Renal pelvis (tissue), 4 donors: ENCODE data around the gene RHOU. TPM values are rescaled to one million over a fixed set of nuclear protein-coding genes. Genes with fewer than 3 reads are reported as not detected.

ENCODE experiments used
- DNase-seq: peaks from one replicate; pipeline ENCODE4 v3.0.0-alpha.2; 2013
- polyA plus RNA-seq, 3 donors: library from polyadenylated mRNA; unstranded; fragments of 120-200 nt; gene quantifications; one replicate each; pipeline ENCODE4 v1.2.1, GENCODE V29; 2013; ENCODE audit not compliant: insufficient read length in 3 of 3

Gene RHOU
- polyA plus RNA-seq, 3 donors = 15.9 to 16.5 (median 16.0) TPM

DNA sequence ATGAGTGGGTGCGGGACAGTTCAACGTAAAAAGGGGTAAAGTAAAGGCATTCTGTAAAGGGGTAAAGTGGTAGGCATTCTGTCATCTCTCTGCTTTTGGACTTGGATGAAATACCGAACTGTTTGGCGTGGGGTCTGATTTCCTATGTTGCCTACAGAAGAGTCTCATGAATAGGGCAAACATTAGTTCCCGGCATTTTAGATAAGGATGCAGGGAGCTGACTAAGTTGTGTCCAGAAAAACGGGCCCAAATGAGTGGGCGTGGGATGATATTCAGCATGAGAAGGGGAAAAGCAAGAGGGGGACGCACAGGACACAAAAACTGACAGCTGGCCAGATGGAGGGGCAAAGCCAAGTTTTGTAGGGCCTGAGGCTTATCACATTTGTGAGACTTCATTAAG, 2.9 kb upstream of the RHOU start:
- DNase-seq = no peak

DNA sequence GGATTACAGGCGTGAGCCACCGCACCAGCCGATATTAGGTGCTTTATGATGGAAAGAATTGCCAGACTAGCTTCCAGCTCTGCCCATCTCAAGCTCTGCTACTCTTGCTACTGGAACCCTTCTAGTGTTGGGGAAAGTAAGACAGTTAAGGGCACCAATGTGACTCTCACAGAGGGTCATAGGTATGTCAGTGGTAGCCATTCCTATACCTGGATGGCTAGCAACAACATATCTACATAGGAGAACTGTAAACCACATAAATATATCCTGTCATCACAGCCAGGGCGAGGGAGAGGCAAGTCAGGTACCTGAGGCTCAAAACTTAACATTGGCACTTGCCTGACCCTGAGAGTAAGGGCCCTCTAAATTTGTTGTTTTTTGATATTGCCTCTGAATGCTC, 1.7 kb upstream of the RHOU start:
- no peak for DNase-seq

DNA sequence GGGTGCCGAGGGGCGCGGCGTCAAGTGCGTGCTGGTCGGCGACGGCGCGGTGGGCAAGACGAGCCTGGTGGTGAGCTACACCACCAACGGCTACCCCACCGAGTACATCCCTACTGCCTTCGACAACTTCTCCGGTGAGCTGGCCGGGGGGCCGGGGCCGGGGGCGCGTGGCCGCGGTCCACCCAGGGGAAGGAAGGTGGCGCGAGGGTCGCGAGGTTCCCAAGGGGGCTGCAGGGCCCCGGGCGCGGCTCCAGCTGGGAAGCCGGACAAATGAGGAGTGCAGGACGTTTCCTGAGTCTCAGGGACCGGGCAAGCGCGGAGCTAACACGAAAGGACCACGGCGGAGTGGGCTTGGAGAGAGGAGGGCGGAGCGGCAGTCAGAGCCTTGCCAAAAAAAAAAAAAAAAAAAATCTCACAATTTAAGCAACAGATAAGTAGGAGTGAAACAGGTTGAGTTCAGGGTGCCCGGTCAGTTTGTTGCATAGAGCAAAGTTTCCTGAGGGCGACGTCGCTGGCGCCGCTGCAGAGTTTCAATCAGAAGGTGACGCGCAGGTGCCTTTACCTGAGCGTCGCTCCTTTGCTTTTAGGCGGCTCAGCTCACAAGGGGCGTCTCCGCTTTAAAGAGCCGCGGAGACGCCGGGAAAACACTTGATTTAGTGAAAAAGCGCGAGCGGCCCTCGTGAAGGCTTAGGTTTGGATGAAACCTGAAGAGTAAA, 750 bp downstream of the RHOU start:
- no peak for DNase-seq

DNA sequence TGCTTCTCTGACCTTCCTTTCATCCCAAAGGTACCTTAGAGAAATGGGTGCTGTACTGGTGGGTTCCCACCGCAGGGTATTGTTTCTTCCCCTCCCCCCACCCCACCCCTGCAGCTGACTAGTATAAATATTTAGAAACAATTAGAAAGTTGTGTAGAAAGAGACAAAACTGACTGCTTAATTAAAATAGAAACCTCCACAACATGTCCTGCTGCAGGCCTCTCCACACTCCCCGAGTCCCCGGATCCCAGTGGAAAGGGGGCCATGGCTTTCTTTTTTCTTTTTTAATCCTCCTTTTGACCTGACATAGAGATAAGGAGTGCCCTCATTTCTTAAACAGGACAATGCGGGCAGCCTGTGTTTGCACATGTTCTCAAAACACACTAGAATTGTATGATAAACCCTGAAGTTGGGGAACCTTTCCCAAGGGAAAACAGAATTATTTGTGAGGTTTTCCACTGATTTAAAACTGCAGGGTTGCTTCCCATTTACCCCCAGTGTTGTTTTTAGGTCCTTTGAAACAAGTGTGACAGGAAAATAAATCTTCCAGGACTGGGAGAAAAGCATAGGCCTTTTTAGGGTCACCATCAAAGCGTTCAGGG, 1.7 kb downstream of the RHOU start:
- no peak for DNase-seq

DNA sequence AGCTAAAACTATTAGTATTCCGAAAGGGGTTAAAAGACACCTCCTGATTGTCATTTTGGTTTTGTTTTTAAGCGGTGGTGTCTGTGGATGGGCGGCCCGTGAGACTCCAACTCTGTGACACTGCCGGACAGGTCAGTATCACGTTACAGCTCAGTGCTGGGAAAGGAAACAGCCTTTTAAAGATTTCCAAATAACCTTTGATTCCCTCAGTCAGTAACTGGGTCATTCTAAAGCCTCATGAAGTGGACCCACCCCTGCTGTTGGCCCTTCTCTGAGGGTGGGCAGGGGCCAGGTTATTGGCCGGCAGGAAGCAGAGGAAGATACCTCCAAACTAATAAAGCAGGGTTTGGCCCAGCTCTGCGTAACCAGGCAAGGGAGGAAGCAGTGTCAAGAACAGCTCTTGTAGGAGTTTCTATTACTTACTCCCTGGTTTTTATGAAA, 2.3 kb downstream of the RHOU start:
- DNase-seq = no peak

DNA sequence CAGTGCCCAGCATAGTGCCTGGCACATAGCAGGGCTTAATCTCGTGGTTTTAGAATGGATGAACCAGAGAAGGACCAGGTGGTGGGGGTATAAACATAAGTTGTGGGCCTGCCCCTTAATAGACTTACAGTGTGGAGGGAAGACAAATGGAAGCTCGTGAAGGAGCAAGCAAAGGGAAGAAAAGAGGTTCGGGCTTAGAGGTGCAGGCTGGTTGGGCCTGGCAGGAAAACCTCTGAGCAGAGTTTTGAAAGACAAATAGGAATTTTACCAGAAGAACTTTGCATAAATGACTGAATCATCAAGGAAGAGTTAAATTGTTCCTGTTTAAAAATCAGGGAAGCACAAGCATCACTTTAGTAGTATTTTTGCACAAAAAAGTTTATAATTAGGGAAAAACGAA, 4.5 kb downstream of the RHOU start:
- no peak for DNase-seq

DNA sequence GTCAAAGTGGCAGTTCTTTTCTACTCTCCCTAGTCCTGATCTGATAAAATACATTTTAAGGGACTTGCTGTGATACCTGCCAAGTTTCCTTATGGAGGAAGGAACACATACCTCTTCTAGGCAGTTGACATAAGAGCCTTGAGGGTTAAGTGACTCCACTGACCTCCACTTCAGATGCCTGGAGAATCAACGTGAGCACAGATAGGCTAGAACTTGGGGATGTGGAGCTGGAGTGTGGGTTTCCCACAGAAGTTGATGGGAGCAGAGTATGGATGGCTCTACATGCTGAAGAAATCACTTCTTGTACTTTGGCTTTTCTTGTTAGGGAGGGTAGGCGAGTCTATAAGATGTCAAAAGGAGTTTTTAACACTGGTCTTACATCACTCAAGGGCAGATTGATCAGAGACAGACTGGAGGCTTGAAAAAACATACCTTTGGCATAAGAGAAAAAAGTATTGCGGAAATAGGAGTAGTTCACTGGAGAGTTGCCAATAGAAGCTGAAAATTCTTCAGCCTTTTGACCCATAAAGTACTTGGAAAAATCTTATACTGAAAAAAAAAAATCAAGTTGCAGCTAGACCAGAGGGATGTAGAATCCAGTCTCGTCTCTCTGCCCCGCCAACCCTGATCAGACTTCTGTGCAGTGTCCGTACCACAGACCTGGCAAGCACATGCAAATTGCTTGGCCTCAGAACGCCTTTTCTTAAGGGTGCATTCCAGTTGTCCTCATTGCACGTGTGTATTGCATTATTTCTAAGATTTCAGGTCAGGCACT, 5.5 kb downstream of the RHOU start:
- no peak for DNase-seq

DNA sequence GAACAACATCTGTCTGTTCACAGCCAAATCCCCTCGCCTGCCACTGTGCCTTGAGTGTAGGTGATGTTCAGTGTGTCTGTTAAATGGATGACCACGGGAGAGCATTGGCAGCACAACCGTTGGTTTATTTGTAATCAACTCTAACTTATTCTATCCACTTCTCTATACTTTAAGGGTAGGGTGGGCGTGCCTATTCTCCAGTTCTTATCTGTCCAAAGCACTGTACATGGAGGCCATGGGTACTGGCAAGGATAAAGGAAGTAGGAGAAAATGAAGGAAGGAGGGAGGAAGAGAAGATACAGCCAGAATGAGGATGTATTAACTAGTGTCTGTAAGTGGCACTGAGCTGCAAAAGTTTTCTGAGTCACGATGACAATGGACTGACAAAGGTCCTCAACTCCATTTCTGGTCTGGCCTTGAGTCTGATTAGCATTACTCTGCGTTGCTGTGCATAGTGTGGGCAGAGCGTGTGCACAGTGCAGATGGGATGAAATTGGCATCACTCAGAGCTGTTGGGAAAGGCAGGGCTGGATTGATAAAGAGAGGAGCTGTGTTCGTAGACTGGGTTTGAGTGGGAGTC, 7.1 kb downstream of the RHOU start:
- DNase-seq = no peak

DNA sequence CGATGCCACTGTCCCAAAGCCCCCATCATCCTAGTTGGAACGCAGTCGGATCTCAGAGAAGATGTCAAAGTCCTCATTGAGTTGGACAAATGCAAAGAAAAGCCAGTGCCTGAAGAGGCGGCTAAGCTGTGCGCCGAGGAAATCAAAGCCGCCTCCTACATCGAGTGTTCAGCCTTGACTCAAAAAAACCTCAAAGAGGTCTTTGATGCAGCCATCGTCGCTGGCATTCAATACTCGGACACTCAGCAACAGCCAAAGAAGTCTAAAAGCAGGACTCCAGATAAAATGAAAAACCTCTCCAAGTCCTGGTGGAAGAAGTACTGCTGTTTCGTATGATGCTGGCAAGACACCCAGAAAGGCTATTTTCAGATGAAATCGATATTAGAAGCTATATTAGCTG, 8.1 kb downstream of the RHOU start:
- no peak for DNase-seq

DNA sequence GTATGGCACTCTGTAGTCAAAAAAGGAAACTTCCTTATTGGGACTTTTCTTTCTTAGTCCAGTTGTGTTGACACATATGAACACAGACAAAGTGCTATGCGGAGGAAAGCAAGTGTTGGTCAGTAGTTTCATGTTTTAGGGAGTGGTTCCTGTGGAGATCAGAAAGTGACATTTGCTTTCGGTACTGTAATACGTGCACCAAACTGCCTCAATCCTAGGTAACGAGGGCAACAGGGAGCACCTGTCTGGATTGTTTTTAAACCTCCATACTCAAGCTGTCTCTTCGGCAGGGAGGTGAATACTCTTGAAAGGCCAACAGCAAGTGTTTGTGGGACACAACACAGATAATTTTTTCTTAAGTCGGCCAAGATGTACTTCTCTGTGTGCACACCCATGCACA, 9.1 kb downstream of the RHOU start:
- DNase-seq = no peak

DNA sequence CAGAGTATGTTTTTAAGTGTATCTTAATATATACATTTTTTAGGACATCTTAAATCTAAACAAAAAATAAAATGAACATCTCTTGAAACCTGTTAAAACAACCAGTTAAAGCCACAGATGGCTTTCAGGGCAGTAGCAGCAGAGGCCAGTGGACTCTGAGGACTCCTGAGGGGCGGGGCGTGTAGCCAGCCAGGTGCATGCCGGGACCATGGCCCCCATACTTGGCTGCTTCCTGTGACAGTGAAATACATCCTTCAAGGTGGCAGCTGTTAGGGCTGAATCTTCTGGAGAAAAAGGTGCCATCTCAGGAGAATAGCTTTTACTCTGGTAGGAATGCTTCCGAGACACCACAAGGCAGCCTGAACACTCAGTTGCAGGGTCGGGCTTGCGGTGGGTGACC, 9.6 kb downstream of the RHOU start:
- DNase-seq = no peak

DNA sequence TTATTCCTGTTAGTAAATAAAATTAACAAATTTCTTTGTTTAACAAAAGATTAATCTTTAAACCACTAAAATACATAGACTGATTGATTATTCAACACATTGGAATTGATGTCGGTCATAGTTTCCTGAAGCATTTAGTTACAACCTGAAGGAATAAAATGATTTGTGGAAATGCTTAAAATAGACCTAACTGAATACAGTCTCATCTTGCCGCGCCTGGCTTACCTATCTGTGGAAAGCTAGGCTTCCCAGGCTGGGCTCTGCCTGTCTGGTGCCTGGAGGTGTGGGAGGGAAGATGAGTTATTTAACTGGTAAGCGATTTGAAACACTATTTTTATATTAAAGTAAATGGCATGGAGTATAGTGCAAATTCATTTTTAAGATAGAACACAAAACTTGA, 10.2 kb downstream of the RHOU start:
- no peak for DNase-seq

DNA sequence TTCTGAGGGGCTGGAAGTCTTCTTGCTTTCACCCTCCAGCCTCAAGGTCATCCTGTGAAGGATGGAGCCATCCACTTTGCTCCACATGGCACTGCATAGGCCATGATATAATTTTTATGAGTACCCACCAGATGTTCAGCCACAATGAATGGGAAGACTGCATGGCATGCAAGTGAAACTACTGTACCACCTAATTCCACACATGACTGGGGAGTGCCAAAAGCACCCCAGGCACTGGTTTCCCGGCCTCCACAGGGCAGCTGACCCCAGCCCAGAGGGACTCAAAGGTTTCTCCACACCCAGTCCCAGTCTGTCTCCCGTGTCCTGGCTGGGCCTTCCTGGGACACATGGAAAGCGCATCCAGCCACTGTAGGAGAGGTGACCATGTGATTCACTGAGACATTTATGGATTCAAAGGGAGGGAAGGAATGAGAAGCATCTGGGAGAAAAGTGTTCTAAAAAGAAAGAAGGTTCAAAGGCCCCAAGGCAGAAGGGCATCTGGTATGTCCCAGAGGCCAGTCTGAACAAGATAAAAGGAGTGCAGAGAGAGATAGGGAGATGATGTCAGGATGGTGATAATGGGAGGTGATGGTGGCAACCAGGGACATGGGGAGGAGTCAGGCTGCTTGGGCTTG, 12.1 kb downstream of the RHOU start:
- DNase-seq = no peak

DNA sequence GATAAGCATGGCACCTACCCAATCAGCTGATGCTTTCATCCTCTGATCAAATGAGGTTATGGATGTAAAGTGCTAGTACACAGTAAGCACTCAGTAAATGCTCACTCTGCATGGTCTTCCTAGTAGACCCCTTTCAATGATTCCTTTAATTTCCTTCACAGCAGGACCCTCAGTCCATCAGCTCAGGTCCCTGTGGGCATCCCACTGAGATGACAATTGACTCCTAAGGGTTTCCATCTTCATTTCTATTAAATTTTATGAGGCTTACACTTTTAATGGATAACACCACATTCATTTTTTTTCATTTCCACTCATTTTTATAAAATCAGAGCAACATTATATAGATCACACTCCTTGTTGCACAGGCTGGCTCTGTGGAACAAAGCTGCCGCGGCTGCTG, 12.8 kb downstream of the RHOU start:
- no peak for DNase-seq

DNA sequence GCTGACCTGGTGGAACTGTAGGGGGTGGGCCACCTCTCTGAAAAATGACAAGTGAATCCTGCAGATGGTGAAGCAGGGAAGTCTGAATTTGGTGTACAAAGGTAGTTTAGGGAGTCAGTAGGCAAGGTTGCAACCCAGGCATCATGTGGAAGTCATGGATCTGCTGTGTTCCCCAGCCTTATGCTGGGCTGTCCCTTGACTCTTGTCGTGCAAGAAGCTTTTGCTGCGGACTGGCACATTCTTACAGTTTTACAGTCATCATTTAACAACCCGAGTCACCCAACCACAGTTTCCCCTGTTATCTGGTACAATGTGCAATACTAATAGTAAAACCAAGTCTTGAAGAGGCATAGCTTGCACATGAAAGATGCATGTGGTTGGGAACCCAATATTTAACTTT, 13.2 kb downstream of the RHOU start:
- no peak for DNase-seq

DNA sequence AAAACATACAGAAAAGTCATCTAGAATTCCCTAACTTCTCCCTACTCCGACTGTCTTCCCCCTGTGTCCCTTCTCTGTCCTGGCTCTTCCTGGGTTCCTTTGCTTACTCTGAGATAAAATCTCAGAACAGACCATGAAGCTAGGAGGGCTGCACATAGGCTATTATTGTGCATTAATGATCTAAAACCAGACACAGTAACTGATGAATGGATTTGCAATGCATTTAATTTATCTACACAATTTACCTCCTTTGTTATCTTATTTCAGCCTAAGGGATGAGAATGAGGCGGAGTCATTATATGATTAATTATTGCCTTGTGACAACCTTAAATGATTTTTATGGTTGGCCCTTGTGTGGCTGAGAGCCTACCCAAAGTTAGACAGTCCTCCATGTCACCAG, 14.5 kb downstream of the RHOU start:
- DNase-seq = no peak

DNA sequence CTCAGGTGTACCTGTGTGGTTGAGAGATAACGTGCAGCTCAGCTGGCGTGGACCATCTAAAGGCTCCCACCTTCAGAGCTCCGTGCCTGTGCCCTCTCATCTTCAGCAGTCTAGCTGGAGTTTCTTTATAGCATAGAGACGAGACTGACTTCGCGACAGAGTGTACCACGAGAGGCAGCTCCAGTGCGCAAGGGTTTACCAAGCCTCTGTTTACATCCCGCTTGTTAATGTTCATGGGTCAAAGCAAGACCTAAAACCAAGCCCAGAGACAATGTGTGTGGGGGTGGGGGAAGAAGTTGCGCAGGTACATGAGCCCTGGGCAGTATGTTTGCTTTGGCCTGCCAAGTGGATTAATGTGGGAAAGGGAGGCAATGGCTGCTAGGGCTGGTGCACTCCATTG, 15.6 kb downstream of the RHOU start:
- DNase-seq = no peak

DNA sequence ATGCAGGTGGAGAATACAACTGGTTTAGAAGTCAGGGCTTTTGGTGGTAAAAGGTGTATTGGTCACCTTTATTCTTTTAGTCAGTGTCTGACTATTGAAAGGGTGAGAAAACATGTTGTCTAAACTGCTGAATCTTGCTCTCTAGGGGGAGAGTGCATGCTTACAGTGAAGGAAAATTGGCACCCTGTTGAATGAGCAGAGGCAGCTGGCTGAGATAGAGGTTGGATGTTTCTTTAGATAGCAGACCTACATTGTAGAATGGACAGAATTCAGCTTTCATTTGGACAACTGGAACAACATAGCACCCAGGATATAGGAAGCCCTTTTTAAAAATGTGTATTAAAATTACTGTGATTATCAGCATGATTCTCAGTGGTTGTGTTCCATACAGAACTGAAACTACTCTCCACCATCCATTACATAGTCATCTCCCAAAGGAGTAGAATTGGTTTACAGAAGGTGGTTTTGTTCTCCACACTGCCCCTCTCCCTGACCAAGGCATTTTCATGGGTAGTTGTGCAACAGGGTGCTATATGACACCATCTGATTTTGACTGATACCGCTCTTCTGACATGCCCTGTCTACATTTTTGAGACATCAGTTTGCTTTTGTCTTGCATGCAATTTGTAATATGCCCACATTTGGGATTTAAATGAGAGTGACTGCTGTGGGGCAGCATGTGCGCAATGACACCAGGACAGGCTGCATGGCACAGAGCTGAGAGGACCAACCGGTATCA, 16.2 kb downstream of the RHOU start:
- no peak for DNase-seq

DNA sequence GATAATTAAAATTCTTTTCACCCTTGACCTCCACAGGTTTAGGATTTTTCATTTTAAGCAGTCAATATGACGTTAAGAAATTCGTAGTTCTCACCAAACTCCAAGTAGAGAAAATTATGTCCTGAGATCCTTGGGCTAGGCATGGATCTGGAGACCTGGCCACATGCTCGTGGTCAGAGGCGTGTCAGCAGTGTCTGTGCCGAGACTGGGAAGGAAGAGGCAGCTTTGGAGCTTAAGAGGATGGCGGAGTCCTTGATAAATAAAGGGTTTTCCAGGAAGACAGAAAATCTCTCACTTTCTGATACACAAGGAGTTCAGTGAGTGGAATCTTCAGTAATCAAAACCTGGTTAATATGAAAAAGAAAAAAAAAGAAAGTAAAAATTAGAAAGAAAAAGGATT, 17.0 kb downstream of the RHOU start:
- no peak for DNase-seq

DNA sequence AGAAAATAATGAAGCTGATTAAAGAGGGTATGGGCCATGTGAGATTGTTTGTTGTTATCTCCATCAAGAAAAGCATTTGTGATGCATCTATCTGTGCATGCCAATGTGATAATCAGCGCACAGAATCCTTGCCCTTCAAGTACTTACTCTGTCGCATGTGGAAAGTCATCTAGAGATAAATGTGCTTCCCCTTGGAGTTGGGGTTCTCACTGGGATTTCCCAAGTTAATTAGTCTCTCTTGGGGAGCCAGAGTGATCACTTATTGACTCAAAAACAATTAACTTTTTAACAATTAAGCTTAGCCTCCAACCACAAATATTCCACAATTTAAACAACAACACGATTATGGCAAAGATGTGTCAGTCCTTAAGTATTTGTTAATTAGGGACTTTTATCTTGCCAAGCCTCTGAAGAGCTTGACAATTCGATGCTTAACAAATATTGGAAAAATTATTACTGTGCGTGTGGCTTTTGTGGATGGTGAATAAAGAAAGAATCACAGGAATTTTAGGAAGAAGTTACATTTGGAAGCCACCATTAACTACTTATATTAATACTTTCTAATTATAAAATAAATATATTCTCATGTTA, 17.5 kb downstream of the RHOU start:
- DNase-seq = no peak

DNA sequence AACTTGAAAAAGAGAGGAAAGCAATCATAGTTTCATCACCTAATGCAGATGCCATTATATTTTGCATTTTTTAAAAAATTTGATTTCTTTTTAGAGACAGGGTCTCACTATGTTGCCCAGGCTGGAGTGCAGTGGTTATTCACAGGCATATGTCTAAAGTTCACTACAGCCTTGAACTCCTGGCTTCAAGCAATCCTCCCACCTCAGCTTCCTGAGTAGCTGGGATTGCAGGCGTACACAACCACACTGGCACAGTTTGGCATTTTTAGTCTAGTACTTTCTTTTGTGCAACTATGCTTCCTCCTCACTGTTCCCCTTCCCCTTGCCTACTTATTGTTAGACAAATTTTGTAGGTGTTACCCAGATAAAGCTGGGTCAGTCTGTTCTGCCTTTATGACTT, 18.0 kb downstream of the RHOU start:
- no peak for DNase-seq
